CD4-positive, CD25-positive, alpha-beta regulatory T cell (primary cell): ENCODE measurements around the gene RUBCNL. TPM values are rescaled to one million over a fixed set of nuclear protein-coding genes. Genes with fewer than 3 reads are reported as not detected.
A peak's percentile ranks its signal among the peaks of the same experiment; 100 is the strongest.

Experiments used
- ATAC-seq, 2 donors: fragments of 150-1000 bp; cut with Tn5 transposase; one replicate each; pipeline ENCODE4 v1.10.0; 2021; ENCODE audit warnings: low read depth in 2 of 2, moderate number of reproducible peaks in 2 of 2, moderate library complexity in 1 of 2
- DNase-seq, 3 donors: peaks; one replicate each; pipeline versions ENCODE4 v3.0.0 to v3.0.0-alpha.2; 2012 to 2022; ENCODE audit warnings: mixed read lengths in 1 of 3
- H3K27ac ChIP-seq: one replicate; pipeline ENCODE4 v1.7.0; 2013; ENCODE audit warnings: mild to moderate bottlenecking, low read length; ENCODE audit not compliant: insufficient read depth, poor library complexity, severe bottlenecking
- H3K27me3 ChIP-seq: one replicate; pipeline ENCODE4 v1.7.0; 2013; ENCODE audit warnings: low read length; ENCODE audit not compliant: control insufficient read depth, insufficient read depth
- H3K36me3 ChIP-seq: one replicate; pipeline ENCODE4 v1.7.0; 2013; ENCODE audit warnings: mild to moderate bottlenecking, low read length, moderate library complexity; ENCODE audit not compliant: control insufficient read depth, insufficient read depth
- H3K4me1 ChIP-seq: 2 replicates; pipeline ENCODE4 v1.7.0; 2013; ENCODE audit warnings: mild to moderate bottlenecking, low read length; ENCODE audit not compliant: insufficient read depth, control insufficient read depth, poor library complexity, severe bottlenecking
- H3K4me3 ChIP-seq: one replicate; pipeline ENCODE4 v1.7.0; 2013; ENCODE audit warnings: low read depth, mild to moderate bottlenecking, low read length, moderate library complexity
- H3K9me3 ChIP-seq, 2 experiments: 1 replicate in 1 of 2; 2 replicates in 1 of 2; pipeline ENCODE4 v1.7.0; 2013; ENCODE audit warnings: low read length in 2 of 2, mild to moderate bottlenecking in 1 of 2, moderate library complexity in 1 of 2; ENCODE audit not compliant: control insufficient read depth in 2 of 2
- H3K27ac Mint-ChIP-seq, 3 donors: one replicate each; pipeline ENCODE4 v1.8.0; 2020 to 2022; ENCODE audit warnings: mild to moderate bottlenecking in 3 of 3, mixed read lengths in 3 of 3, moderate library complexity in 2 of 3
- H3K27me3 Mint-ChIP-seq: one replicate; pipeline ENCODE4 v1.8.0; 2022; ENCODE audit warnings: mild to moderate bottlenecking, mixed read lengths
- H3K36me3 Mint-ChIP-seq: one replicate; pipeline ENCODE4 v1.8.0; 2020; ENCODE audit warnings: mixed read lengths
- H3K4me1 Mint-ChIP-seq, 4 donors: one replicate each; pipeline ENCODE4 v1.8.0; 2020 to 2022; ENCODE audit warnings: mixed read lengths in 4 of 4, mild to moderate bottlenecking in 1 of 4
- H3K4me3 Mint-ChIP-seq, 4 donors: one replicate each; pipeline ENCODE4 v1.8.0; 2020 to 2022; ENCODE audit warnings: mild to moderate bottlenecking in 4 of 4, mixed read lengths in 4 of 4, moderate library complexity in 3 of 4
- H3K9me3 Mint-ChIP-seq, 7 donors: one replicate each; pipeline ENCODE4 v1.8.0; 2020 to 2022; ENCODE audit warnings: mixed read lengths in 7 of 7, mild to moderate bottlenecking in 3 of 7, moderate library complexity in 2 of 7
- polyA plus RNA-seq, 4 donors: library from polyadenylated mRNA; unstranded; fragments of 300-500 nt; fragmentation: Illumina TruSeq; gene quantifications; one replicate each; pipeline ENCODE4 v1.2.3, GENCODE V29; 2021
- total RNA-seq: library from RNA; stranded (reverse); gene quantifications from one replicate; pipeline ENCODE4 v1.2.3, GENCODE V29; 2022

Gene RUBCNL
- total and polyA plus RNA-seq, 5 donors from 2014 or later = 0.05 to 0.38 (median 0.14) TPM; not detected in 1

- peak overlapping the region; percentile 75 for H3K4me3 ChIP-seq
- peak; percentile 24 to 76 (median 63) for DNase-seq
- no peaks in the 10 kb centered on the region for H3K36me3 ChIP-seq
- Mint-ChIP-seq H3K27me3 (peaks cover 32% of the 10 kb centered on the region), H3K4me1 (peaks cover 0 to 30% (median 5%) of the 10 kb centered on the region in 4 donors), H3K36me3 (peaks cover 2% of the 10 kb centered on the region), H3K9me3 (peaks cover 0 to 3% (median 0%) of the 10 kb centered on the region in 7 donors), H3K4me3 (peak overlapping the region in 2 of 4 donors; percentile 61 to 87), H3K27ac (peak overlapping the region in 2 of 3 donors; percentile 79 to 86)
- no peak overlapping the region for H3K27ac ChIP-seq
- H3K4me1 ChIP-seq = no peaks in the 10 kb centered on the region
- H3K9me3 ChIP-seq = no peaks in the 10 kb centered on the region
- peaks cover 1% of the 10 kb centered on the region for H3K27me3 ChIP-seq
- peak; percentile 68 to 73 for ATAC-seq
These were observed 65.4 kb downstream of the RUBCNL start for GRCh38 chr13:46321494-46322225.

GRCh38 chr13:46320821-46321220 lies 66.2 kb downstream of the RUBCNL start:
- Mint-ChIP-seq H3K27ac (peak overlapping the region; percentile 78 to 86 (median 79)), H3K4me3 (peak overlapping the region in 2 of 4 donors; percentile 61 to 87), H3K9me3 (peaks cover 0 to 3% (median 0%) of the 10 kb centered on the region in 7 donors), H3K4me1 (peaks cover 0 to 30% (median 5%) of the 10 kb centered on the region in 4 donors), H3K27me3 (peaks cover 25% of the 10 kb centered on the region), H3K36me3 (peaks cover 5% of the 10 kb centered on the region)
- Histone ChIP-seq H3K4me1 (no peaks in the 10 kb centered on the region), H3K4me3 (peak overlapping the region; percentile 75), H3K9me3 (no peaks in the 10 kb centered on the region), H3K27ac (no peak overlapping the region), H3K27me3 (no peaks in the 10 kb centered on the region), H3K36me3 (no peaks in the 10 kb centered on the region)
- ATAC-seq = no peak
- DNase-seq = no peak

GRCh38 chr13:46320406-46320805 lies 66.6 kb downstream of the RUBCNL start:
- H3K4me1 Mint-ChIP-seq = peaks cover 0 to 30% (median 5%) of the 10 kb centered on the region in 4 donors
- peaks cover 0 to 3% (median 0%) of the 10 kb centered on the region in 7 donors for H3K9me3 Mint-ChIP-seq
- no peaks in the 10 kb centered on the region for H3K36me3 ChIP-seq
- DNase-seq = no peak
- no peak overlapping the region for H3K27ac ChIP-seq
- peak overlapping the region in 1 of 4 donors; percentile 87 for H3K4me3 Mint-ChIP-seq
- no peak for ATAC-seq
- H3K4me1 ChIP-seq = no peaks in the 10 kb centered on the region
- no peaks in the 10 kb centered on the region for H3K9me3 ChIP-seq
- peaks cover 24% of the 10 kb centered on the region for H3K27me3 Mint-ChIP-seq
- H3K27ac Mint-ChIP-seq = peak overlapping the region in 1 of 3 donors; percentile 78
- no peaks in the 10 kb centered on the region for H3K27me3 ChIP-seq
- H3K36me3 Mint-ChIP-seq = peaks cover 7% of the 10 kb centered on the region
- no peak overlapping the region for H3K4me3 ChIP-seq

GRCh38 chr13:46318986-46319385 lies 68.1 kb downstream of the RUBCNL start:
- H3K27ac Mint-ChIP-seq = no peak overlapping the region
- H3K4me3 Mint-ChIP-seq = no peak overlapping the region
- peaks cover 12% of the 10 kb centered on the region for H3K36me3 Mint-ChIP-seq
- H3K4me3 ChIP-seq = no peak overlapping the region
- no peak for ATAC-seq
- no peaks in the 10 kb centered on the region for H3K4me1 ChIP-seq
- H3K36me3 ChIP-seq = no peaks in the 10 kb centered on the region
- H3K9me3 Mint-ChIP-seq = peaks cover 0 to 3% (median 0%) of the 10 kb centered on the region in 7 donors
- no peak overlapping the region for H3K27ac ChIP-seq
- no peak for DNase-seq
- H3K27me3 ChIP-seq = no peaks in the 10 kb centered on the region
- peaks cover 0 to 32% (median 5%) of the 10 kb centered on the region in 4 donors for H3K4me1 Mint-ChIP-seq
- H3K9me3 ChIP-seq = no peaks in the 10 kb centered on the region
- H3K27me3 Mint-ChIP-seq = peaks cover 19% of the 10 kb centered on the region

GRCh38 chr13:46317120-46317519 lies 69.9 kb downstream of the RUBCNL start:
- H3K4me3 Mint-ChIP-seq = no peak overlapping the region
- no peaks in the 10 kb centered on the region for H3K36me3 ChIP-seq

GRCh38 chr13:46315491-46316075 lies 71.5 kb downstream of the RUBCNL start:
- H3K4me1 Mint-ChIP-seq = peaks cover 0 to 29% (median 2%) of the 10 kb centered on the region in 4 donors
- H3K27ac Mint-ChIP-seq = peak overlapping the region in 1 of 3 donors; percentile 0

More at GRCh38 chr13:46317120-46317519, 69.9 kb downstream of the RUBCNL start:
- H3K27ac Mint-ChIP-seq = no peak overlapping the region
- peaks cover 12% of the 10 kb centered on the region for H3K27me3 Mint-ChIP-seq
- DNase-seq (no peak), ATAC-seq (no peak)
- Histone ChIP-seq H3K4me3 (no peak overlapping the region), H3K9me3 (no peaks in the 10 kb centered on the region), H3K4me1 (no peaks in the 10 kb centered on the region), H3K27ac (no peak overlapping the region), H3K27me3 (no peaks in the 10 kb centered on the region)
- peaks cover 3 to 37% (median 5%) of the 10 kb centered on the region in 4 donors for H3K4me1 Mint-ChIP-seq
- H3K36me3 Mint-ChIP-seq = peaks cover 16% of the 10 kb centered on the region
- H3K9me3 Mint-ChIP-seq = peaks cover 0 to 1% (median 0%) of the 10 kb centered on the region in 7 donors

GRCh38 chr13:46315036-46315435 lies 72.0 kb downstream of the RUBCNL start:
- H3K36me3 ChIP-seq = no peaks in the 10 kb centered on the region
- no peaks in the 10 kb centered on the region for H3K4me1 ChIP-seq
- Mint-ChIP-seq H3K9me3 (peaks cover 0 to 1% (median 0%) of the 10 kb centered on the region in 7 donors), H3K27me3 (peaks cover 17% of the 10 kb centered on the region), H3K27ac (no peak overlapping the region), H3K36me3 (peaks cover 16% of the 10 kb centered on the region), H3K4me1 (peaks cover 0 to 25% (median 2%) of the 10 kb centered on the region in 4 donors), H3K4me3 (no peak overlapping the region)
- ATAC-seq (no peak), DNase-seq (no peak)
- no peaks in the 10 kb centered on the region for H3K27me3 ChIP-seq
- no peak overlapping the region for H3K4me3 ChIP-seq
- H3K27ac ChIP-seq = no peak overlapping the region
- H3K9me3 ChIP-seq = no peaks in the 10 kb centered on the region

More at GRCh38 chr13:46315491-46316075, 71.5 kb downstream of the RUBCNL start:
- Histone ChIP-seq H3K27me3 (no peaks in the 10 kb centered on the region), H3K27ac (no peak overlapping the region), H3K36me3 (no peaks in the 10 kb centered on the region), H3K4me3 (no peak overlapping the region), H3K4me1 (no peaks in the 10 kb centered on the region), H3K9me3 (no peaks in the 10 kb centered on the region)
- no peak overlapping the region for H3K4me3 Mint-ChIP-seq
- peaks cover 16% of the 10 kb centered on the region for H3K36me3 Mint-ChIP-seq
- peaks cover 0 to 1% (median 0%) of the 10 kb centered on the region in 7 donors for H3K9me3 Mint-ChIP-seq
- peaks cover 16% of the 10 kb centered on the region for H3K27me3 Mint-ChIP-seq
- no peak for DNase-seq
- no peak for ATAC-seq
